Fibroblast of the aortic adventitia (primary cell): ENCODE data around the gene TTBK1. TPM values are rescaled to one million over a fixed set of nuclear protein-coding genes. Genes with fewer than 3 reads are reported as not detected.
A peak's percentile ranks its signal among the peaks of the same experiment; 100 is the strongest.

Source experiments
- DNase-seq: peaks from one replicate; pipeline ENCODE4 v3.0.0-alpha.2; 2010; ENCODE audit warnings: low read depth
- H3K4me3 ChIP-seq: 2 replicates; pipeline ENCODE4 v1.5.1; 2011; ENCODE audit warnings: low read depth, mild to moderate bottlenecking, control low read depth, low read length, moderate library complexity
- total RNA-seq: library from RNA; depleted of rRNA; stranded (reverse); fragments of >200 nt; gene quantifications from 2 replicates; pipeline ENCODE4 v1.2.3, GENCODE V29; 2012; ENCODE audit warnings: low replicate concordance
- TF ChIP-seq, protein P1 (sequence below): IDR thresholded peaks from 2 replicates; pipeline ENCODE4 v1.5.1; 2011; ENCODE audit warnings: mild to moderate bottlenecking, low read length, control low read depth, inconsistent platforms; ENCODE audit not compliant: insufficient read depth

The TTBK1 gene
- total RNA-seq, 1 donor, result not detected

DNA sequence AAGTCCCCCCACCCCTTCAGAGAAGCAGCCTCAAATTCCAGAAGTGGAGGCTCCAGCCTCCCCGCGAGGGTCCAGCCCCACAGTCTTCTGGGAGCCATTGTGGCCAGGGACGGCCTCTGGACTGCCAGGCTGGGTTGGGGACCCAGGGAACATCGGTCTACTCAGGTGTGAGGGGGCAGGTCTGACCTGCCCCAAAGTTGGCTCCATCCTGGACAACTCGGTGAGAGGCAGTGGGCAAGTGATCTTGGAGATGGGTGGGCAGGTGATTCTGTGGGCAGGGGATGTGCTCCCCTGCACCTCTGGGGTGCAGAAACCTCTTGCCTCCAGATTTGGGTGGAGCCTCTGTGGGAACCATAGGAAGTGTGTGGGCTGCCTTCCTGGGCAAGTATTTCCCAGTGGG is 42.6 kb downstream of the TTBK1 start:
- TF ChIP-seq, protein P1, sequence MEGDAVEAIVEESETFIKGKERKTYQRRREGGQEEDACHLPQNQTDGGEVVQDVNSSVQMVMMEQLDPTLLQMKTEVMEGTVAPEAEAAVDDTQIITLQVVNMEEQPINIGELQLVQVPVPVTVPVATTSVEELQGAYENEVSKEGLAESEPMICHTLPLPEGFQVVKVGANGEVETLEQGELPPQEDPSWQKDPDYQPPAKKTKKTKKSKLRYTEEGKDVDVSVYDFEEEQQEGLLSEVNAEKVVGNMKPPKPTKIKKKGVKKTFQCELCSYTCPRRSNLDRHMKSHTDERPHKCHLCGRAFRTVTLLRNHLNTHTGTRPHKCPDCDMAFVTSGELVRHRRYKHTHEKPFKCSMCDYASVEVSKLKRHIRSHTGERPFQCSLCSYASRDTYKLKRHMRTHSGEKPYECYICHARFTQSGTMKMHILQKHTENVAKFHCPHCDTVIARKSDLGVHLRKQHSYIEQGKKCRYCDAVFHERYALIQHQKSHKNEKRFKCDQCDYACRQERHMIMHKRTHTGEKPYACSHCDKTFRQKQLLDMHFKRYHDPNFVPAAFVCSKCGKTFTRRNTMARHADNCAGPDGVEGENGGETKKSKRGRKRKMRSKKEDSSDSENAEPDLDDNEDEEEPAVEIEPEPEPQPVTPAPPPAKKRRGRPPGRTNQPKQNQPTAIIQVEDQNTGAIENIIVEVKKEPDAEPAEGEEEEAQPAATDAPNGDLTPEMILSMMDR, result no peak
- DNase-seq, result no peak
- H3K4me3 ChIP-seq, result no peak overlapping the region

DNA sequence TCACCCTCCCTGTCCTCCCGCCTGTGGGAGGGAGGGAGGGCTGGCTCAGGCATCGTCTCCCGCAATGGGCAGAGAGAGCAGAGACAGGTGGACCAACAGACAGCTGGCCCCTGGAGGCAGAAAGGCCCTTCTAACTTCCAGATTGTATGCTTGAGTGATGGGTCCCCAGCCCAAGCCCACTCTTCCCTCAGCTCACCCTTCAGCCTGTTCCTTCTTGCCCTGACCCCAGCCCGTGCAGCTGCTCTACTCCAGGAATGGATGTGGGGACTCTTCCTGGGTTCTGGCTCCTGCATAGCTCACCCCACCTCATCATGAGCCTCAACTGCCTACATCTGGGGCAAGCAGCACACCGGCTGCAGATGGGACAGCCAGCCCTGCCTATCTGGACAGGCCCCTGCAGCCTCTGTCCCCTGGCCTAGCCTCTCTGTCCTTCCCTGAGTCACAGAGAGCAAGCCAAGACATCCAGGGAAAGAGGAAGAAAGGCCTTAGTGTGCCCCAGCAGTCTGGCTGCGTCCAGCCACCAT is 43.2 kb downstream of the TTBK1 start:
- no peak overlapping the region for H3K4me3 ChIP-seq
- TF ChIP-seq, protein P1, result no peak
- DNase-seq, result no peak

DNA sequence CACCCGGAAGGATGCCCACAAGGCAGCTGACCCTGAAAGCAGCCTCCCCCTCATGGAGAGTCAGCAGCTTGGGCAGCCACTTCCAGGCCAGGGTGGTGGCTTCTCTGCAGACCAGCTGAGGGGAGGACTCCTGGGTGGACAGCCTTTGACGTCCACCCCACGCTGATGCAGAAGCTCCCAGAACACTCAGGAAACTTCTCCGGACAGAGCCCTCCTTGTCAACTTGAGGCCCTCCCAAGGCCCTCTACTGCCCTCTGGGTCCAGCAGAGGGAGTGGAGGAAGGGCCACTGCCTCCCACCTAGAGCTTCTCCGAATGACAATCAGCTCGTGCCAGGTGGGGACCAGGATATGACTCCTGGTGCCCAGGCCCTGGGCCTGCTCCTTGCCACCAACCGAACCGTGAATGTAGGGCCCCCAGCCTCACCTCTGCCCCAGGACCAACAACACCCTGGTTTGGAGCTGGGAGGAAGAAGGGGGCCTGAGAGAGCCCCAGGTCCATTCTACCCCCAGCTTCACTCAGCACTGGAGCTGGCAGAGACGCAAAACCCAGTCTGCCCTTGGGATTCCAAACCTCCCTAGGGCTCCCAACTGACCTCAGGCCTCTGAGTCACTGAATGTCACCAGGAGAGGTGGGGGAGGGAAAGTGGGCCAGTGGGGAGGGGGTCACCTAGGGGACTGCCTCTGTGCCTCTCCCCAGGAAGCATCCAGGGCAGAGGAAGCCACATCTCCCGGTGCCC is 43.9 kb downstream of the TTBK1 start:
- TF ChIP-seq, protein P1, result peak; percentile 7
- H3K4me3 ChIP-seq, result no peak overlapping the region
- no peak for DNase-seq

DNA sequence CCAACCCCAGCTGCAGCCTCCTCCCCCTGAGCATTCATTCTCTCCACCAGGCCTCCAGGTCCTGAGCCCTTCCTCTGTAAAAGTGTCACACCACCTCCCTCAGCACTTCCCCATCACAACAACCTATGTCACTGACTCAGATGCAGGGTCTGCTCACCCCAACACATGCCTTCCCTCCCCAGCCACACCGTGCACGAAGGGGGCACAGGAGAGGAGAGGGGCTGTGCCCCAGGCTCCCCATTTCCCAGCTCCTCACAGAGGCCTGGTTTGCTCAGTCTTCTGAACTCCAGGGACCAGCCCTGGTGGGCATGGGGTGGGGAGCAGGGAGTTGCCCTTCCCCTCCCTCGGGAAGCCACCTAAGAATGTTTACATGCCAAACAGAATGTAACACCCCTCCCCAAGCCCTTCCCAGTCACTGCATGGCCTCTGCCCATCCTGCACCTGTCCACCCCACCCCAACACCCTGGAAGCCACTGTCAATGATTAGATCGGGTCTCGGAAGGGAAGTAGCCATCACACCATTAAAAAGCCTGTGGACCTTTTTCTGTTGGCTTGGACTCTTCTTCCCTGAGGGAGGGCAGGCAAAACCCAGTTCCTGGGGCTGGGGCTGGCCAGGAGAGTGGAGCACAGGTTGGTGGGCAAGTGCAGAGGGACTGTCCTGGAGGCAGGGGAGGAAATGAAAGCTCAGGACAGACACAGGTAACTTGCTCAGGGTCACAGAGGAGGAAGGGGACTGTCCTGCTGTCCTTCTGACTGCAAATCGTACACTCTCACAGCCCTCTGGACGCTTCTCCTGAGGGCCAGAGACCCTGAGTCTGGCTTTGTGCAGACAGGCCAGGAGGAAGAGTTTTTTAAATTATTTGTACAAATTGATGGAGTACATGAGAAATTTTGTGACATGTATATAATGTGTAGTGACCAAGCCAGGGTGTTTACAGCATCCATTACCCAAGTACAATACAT is 44.7 kb downstream of the TTBK1 start:
- no peak overlapping the region for H3K4me3 ChIP-seq

DNA sequence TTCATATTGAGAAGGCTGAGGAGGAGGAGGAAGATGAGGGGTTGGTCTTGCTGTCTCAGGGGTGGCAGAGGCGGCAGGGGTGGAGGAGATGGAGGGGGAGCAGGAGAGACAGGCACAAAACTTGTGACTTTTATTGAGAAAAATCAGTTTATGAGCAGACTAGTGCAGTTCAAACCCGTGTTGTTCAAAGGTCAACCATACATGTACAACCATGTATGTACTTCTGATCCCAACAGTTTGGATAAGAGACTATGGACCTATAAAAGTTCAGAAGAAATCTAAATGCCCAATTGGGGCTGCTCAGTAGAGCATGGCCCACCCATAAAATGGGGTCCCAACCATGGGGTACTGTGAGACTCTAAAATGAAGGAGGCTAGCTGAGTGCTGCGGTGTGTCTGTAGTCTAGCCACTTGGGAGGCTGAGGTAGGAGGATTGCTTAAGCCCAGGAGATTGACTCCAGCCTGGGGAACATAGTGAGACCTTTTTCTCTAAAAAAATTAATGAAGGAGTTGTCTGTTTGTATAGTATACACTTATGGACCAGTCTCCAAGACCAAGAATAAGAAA is 47.1 kb downstream of the TTBK1 start:
- TF ChIP-seq, protein P1, result no peak
- DNase-seq, result no peak
- H3K4me3 ChIP-seq, result no peak overlapping the region

More for the DNA sequence above, 44.7 kb downstream of the TTBK1 start:
- no peak for DNase-seq
- TF ChIP-seq, protein P1, result no peak

DNA sequence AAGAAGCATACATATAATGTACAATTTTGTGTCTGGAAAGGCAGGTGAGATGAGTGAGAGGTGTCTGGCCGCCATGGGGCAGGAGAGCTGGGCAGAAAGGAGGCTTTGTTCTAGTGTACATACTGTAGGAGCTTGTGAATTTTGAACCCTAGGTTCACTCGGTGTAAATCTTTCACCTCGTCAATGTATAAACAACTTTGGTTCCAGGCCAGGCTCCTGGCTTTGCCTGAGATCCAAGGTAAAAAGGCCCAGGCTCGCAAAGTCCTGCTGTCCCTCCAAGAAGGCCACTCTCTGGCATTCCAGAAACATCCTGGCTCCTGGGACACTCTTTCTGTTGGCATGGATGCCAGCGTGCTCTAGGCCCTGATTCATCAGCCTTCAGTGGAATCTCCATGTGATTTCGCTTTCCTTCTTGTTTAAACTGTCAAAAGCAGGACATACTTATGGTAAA is 47.6 kb downstream of the TTBK1 start:
- TF ChIP-seq, protein P1, result no peak
- H3K4me3 ChIP-seq, result no peak overlapping the region
- DNase-seq, result no peak
